HG02798 (cell line): Measurements from ENCODE around the gene OR11A1.

Experiments used
- ATAC-seq: cut with Tn5 transposase; IDR thresholded peaks from one replicate; pipeline ENCODE4 v1.9.1; 2021; ENCODE audit warnings: mild to moderate bottlenecking; ENCODE audit not compliant: unreplicated experiment, poor library complexity

Gene OR11A1

DNA sequence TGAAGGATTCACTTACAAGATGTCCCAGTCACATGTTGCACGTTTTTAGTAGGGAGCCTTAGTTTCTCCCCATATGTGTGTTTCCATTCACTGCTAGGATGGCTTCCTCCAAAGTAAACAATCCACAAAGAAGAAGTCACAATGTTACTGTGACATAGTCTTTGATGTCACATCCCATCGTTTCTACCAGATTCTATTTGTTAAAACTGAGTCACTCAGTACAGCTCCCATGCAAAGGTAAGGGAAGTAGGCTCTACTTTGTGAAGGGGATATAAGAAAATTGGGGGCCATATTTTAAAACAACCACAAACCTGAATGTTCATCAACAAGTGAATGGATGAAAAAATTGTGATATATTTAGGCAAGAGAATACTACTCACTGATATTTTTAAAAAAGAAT lies at the start of gene OR11A1, which contains the start of gene OR2H1:
Gene OR11A1, minus strand, starts transcription at position 101 of the 400 bp plus-strand sequence. CDS start 29,430 bp downstream, outside the sequence.
Gene OR2H1, plus strand, starts transcription at position 185 of the 400 bp plus-strand sequence. CDS start 4,615 bp downstream, outside the sequence.
- no peak for ATAC-seq

DNA sequence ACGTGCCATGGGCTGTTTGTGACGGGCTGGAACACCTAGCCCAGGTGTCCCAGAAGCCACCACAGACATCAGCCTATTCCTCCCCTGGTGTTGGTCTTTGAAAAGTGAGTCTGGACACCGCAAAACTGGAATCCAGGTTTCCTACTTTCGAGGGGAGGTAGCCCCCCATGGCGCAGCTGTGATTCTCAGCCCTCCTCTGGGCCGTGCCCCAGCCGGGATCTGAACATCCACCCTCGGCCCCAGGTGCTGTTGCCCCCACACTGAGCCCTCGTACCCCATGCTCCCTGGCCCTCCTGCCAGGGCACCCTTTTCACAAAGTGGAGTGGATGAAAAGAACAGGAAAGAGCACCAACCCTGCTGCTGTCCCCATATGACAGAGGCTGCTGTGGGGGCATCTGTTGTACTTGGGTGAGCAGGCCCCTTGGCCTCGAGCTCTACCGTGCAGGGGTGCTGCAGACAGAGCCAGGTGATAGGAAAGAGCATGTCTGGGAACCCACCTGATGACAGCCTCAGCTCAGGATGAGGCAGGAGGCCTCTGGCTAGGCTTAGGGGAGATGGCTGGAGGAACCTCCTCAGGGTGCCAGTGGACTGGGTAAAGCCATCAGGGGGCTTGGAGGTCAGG lies 49.7 kb upstream of the OR11A1 start:
- ATAC-seq: no peak

GRCh38 chr6:29505808-29506207 lies 48.9 kb upstream of the OR11A1 start:
- ATAC-seq: no peak

GRCh38 chr6:29504961-29505360 lies 48.1 kb upstream of the OR11A1 start:
- ATAC-seq: no peak

DNA sequence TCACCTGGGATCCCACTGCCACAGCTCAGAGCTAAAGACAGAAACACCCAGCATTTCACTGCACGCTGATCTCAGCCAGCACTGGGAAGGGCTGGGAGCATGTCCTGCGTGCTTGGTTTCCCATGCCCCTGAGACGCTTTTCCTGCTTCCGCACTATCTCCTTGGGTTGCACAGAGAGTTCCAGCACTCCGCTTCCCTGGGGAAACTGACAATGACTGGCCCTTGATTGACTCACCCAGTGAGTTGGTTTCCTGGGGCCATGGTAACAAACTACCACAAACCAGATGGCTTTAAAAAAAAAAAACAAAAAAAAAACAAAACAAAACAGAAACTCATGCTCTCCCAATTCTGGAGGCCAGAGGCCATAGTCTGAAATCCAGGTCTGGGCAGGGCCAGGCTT lies 45.7 kb upstream of the OR11A1 start:
- ATAC-seq: no peak

- ATAC-seq: no peak
Observed at GRCh38 chr6:29502181-29502580, 45.3 kb upstream of the OR11A1 start.

GRCh38 chr6:29501106-29501505 lies 44.2 kb upstream of the OR11A1 start:
- no peak for ATAC-seq

DNA sequence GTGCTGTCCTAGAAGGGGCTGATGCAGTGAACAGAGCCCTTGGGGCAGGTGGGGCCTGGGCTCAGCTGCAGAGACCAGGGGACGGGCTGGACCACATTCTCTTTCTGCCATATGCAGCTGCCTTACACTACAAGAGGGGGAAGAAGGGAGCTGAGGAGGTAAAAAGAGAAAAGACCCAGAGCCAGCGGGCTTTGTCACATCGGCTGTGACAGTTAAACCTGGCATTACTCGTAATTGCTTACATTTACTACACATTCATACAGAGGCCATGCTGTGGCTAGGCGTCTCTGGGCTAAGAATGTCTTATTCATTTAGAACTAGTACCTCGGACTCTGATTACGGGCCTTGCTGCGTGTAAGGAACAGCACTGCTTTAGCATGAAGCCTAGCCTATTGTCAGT lies 43.7 kb upstream of the OR11A1 start:
- ATAC-seq: no peak

DNA sequence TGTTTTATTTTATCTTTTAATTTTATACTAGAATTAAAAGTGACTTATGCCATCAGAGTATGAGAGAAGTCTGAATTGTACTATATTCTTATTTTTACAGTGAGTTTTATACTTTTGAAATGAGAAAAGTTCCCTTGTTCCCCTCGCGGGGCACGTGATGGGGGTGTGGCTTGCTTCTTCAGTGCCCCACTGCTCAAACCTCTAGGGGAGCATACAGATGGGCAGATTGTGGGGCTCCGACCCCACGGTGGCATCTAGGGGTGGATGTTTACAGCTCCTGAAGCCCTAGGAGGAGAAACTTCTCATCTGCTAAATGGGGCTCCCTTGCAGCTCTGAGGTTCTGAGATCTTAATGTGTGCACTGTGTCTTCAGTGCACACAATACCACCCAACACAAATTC lies 42.8 kb upstream of the OR11A1 start:
- no peak for ATAC-seq

DNA sequence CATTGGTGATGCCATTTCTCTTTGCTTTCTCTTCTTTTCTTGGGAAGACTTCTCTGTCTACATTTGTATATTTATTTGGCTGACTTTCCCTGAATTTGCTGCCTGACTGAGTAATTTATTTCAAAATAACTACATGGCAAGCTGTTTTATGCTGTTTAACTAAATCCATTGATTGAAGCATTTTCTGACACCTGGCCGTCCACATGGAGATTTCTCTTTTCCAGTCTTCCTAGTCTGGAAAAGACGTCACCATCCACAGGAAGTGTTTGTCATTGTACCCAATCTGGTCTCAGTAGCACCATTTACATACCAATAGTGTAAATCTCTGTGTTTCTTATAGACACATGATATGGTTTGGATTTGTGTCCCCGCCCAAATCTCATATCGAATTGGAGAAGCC lies 40.1 kb upstream of the OR11A1 start:
- no peak for ATAC-seq

GRCh38 chr6:29495571-29495970 lies 38.7 kb upstream of the OR11A1 start:
- ATAC-seq: no peak

DNA sequence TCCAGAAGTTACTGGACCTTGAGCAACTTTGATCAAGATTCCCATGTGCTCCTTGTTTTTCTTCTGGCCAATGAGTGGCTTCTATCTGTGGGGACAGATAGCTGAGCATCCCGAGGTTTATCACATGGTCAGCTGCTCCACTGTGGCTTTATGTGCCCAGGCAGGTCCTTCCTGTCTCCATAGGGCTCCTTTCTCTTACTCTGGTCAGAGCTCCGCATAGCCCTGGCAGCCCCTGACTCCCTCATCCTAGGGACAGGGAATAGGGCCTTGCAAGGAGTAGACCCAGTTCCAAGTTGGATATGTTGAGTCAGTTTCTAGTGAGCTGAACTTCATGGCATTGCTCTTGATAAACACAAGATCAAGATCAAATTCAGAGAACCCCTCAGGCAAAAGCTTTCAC lies 37.3 kb upstream of the OR11A1 start:
- no peak for ATAC-seq

DNA sequence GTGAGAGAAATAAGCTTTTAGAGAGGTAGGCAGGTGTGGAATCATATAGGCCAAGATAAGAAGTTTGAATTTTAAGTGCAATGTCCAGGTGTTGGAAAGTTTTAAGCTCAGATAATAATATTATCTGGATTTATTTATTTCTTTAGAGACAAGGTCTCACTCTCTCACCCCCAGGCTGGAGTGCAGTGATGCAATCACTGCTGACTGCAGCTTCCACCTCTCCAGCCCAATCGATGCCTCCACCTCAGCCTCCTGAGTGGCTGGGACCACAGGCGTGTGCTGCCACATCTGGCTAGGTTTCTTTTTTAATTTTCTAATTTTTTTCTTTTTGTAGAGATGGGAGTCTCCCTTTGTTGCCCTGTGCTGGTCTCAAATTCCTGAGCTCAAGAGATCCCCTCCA lies 36.4 kb upstream of the OR11A1 start:
- no peak for ATAC-seq

DNA sequence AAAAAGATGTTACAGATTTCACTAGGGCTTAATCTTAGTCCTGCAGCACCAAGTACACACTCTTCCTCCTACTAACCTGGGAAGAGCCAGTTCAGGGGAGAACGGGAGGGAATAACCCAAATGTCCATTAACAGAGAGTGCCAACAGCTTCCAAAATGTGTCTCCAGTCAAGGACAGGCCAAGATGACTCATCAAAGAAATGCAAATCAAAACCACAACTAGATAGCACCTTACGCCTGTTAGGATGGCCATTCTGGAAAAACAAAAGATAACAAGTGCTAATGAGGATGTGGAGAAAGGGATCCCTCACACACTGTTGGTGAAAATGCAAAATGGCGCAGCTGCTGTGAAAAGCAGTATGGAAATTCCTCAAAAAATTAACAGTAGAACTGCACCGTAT lies 34.7 kb upstream of the OR11A1 start:
- no peak for ATAC-seq

DNA sequence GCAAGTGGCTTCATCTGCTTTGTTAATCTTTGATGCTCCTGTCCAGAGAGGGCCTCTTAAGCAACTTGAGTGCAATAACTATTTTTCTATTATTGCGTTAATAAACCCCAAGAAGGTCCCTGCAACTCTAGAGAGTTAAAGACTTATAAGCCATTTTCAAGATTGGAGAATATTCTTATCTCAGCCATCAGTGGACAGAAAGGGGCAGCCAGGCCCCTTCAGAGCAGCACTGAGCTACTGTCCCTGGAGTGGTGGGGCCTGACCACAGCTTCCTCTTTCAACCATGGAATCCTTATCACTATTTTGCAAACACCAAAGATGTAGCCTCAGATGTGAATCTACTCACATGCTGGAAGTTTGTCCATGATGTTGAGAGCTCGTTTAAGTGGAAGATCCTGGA lies 33.7 kb upstream of the OR11A1 start:
- ATAC-seq: no peak

GRCh38 chr6:29490055-29490454 lies 33.2 kb upstream of the OR11A1 start:
- ATAC-seq: no peak

DNA sequence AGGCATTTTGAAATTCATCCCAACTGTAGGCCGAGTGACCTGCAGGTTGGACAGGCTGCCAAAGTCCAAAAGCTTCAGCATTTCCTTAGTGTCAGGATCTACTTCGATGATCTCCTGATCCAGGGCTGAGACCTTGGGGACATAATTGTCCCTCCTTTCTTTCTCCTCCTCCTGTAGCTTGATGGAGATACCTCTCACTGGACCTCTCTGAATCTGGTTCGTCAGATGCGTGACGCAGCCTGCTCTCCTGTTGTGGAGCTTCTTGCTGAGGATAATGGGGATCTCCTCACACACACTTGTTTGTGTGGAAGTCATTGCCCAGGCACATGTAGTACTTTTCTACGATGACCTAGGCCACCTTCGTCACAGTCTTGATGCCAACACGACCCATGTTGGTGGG lies 32.4 kb upstream of the OR11A1 start:
- no peak for ATAC-seq

DNA sequence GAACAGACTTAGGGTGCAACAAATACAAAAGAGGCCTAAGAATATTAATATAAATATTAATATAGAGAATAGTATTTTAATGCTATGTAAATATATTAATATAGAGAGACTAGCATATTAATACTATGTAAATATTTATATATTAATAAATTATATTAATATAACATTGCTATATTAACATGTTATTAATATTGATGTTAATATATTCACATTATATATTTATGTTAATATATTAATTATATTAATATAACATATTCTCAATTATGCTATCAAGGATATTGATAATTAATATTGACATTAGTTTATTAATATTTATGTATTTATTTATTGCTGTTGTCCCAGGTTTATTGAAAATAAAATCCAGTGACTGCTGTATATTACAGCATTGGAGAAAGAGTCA lies 32.0 kb upstream of the OR11A1 start:
- ATAC-seq: no peak

DNA sequence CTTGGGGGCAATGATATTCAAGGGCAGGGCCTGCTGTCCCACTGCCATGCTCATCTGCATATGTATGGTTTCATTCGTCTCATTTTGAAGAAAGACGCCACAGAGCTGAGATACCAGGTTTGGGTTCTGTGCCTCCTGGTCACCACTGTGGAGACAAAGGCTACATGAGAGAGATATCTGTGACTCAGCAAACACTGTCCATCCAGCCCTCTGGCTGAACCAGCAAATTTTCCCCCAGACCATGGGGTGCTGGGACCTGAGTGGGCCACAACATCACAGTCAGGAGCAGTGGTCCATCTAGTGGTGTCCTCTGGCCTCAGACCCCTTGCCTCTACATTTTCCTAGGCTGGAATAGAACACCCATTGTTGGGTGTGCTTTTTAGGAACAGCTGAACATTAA lies 30.8 kb upstream of the OR11A1 start, which contains the start of gene MAS1L:
Gene MAS1L, minus strand, starts transcription at position 297 of the 400 bp plus-strand sequence. Its CDS starts 54 bp downstream, at position 243.
- no peak for ATAC-seq

DNA sequence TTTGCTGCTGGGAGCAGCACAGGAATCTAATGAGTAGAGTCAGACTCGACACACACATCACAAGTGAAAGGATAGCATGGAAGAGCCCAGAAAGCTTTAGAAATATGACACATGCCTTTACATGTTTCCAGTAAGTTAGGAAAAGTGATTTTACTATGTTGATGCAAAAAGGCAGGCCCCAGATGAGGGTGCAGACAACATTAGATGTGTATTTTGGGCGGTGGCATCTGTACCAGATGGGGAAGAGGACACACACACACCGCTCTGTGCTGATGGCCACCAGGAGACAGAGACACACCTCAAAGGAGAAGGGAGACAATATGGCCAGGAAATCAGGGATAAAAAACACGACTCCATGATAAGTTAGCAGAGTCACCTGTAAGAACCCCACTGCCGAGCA lies 30.3 kb upstream of the OR11A1 start:
- ATAC-seq: no peak

DNA sequence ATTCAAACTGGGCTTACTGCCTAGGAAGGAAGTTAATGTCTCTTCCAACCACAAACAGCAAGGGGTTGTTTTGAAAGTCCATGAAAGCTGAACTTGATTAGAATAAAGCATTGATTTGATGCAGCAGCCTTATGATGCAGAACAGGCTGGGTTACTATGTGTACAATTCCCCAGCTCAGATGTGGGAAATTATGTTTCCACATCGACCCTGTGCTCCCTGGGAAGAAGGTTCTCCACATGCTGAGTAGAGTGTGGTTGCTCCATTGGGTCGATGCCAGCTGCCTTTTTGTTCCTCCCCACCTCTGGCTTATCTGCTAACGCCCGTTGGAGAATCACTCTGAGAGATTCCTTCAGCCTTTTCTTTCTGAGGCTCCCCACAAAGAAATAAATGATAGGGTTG lies 29.7 kb upstream of the OR11A1 start:
- ATAC-seq: no peak

GRCh38 chr6:29483735-29484134 lies 26.9 kb upstream of the OR11A1 start:
- no peak for ATAC-seq

GRCh38 chr6:29483186-29483585 lies 26.3 kb upstream of the OR11A1 start:
- ATAC-seq: no peak
